NCI-H1048 (cell line): ENCODE results near the gene FAM219A.
A peak's percentile ranks its signal among the peaks of the same experiment; 100 is the strongest.
"Not testable (repeated sequence)": the region's sequence is repeated elsewhere in the genome, so short reads cannot be mapped to it uniquely, and the experiment has no call there.

Experiments used
- DNase-seq: peaks from one replicate; lab custom pipeline; 2025; lab: John Stamatoyannopoulos, UW

Gene FAM219A

DNA sequence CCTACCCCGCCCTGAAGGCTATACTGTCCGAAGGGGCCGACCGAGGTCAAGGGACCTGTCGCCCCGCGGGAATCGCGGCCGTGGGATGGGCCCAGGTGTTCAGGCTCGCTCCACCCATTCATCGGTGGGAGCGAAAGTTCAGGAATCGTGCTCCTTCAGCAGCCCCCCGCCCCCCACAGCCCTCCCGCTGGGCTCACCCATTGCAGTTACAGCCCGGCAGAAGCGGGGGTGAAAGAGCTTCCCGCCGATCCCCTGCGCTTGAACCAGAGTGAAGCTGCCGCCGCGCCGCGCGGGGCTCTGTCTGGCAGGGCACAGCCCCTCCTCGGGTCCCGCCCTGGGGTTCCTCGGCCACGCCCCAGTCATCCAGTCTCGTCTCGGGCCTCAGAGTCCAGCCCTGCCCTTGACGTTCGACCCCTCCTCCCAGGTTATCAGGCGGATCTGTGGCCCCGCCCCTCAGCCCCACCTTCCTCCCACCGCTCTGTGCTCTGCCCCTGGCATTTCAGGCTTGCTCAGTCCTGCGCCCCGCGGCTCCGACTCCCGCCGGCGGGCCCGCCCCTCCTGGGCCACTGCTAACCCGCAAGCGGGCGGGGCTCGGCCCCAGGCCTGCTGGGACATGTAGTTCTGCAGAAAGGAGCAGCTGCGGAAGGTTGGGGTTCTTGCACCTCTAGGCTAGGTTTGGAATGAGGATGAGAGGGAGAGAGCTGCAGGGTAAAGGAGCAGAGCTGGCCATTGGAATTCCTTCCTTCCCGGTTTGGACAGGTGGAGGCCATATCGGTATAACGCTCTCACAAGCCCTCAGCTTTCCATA is 81.6 kb downstream of the FAM219A start, which contains the start of gene MYORG:
MYORG (minus strand) TSS at position 303 of the 808 bp plus-strand sequence. CDS start 3,955 bp downstream, outside the sequence.
- DNase-seq, result peak; percentile 86

DNA sequence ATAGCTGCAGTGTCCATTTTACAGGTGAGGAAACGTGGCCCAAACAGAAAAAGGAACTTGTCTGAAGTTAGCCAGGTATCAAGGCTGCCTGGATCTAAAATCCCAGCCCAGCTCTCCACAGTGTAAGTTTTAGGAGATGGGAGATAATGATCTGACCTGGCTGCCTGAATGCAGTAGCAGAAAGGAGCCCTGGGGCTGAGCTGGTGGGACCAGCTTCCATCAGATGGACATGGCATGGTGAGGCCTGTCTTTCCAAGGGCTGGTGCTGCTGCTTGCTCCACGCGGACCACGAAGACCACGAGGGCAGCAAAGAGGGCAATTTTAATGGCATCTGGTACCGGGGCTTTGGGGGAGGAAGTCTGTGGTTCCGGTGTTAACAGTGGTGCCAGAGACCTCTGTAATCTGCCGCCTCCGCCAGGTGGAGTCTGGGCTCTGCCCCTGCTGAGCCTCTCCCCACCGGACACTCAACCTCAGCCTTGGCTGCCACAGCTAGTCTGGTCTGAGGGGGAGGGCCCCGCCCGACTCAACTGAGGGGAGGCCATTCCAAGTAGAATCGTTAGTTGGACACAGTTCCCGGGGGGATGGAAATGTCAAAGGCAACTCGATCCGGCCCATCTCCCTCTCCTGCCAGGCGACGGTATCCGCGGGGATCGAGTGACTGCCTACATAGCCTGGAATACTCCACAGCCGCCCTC is 82.3 kb downstream of the FAM219A start:
- DNase-seq, result no peak

DNA sequence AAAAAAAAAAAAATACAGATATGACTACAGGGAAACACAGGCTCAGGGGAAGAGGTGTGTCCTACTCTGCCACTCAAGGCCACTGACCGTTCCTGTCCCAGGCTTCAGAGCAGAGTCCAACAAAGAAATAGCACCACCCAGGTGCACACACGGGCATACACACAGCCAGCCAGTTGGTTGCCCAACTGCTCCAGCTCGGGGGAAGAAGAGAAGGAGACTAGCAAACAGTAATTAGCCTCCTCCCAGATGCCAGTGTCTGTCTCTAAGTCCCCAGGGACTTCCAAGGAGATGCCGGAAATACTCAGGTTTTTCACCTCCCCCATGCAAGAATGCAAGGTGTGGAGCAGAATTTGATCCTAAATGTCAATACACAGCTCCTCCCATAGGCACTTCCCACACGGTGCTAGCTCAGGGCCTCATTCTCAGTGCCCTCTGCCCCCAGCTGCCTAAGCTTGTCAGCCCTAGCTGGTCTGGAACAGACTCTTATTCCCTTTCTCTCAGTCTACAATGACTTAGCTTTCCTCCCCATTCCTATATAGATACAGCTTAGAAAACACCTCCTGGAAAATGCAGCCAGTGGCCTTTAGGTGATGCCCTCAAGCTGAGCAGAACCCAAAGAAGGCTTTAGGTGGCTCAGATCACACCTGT is 83.3 kb downstream of the FAM219A start:
- DNase-seq, result no peak

DNA sequence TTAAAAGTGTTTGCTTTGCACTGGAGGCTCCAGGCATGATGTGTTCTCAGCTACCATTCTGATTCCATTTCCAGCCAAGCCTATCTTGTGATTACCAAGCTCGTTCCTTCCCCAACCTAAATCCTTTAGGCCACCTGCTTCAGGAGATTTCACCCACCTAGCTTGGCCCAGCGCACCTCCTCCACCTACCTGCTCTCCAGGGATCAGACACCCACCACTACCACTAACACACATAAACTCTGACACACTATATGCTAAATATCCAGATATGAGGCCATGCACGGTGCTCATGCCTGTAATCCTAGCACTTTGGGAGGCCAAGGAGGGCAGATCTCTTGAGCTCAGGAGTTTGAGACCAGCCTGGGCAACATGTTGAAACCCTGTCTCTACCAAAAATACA is 84.0 kb downstream of the FAM219A start:
- DNase-seq, result no peak

DNA sequence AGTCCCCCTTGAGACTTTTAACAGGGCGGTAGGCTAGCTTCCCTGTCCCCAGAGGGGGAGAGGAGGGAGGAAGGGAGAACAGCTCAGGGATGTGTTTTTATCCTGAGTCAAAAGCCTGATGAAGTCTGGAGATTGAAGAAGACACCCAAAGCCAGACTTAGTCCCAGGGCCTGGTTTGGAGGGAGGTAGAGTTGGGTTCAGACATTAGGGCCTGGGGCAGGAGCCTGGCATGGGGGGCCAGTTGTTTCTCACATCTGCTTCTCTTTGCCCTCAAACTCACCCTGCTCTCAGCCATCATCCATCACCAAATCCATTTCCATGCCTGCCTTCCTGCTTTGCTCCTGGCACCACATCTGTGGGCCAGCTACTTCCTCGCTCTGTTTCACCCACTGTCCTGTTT is 84.6 kb downstream of the FAM219A start:
- no peak for DNase-seq

DNA sequence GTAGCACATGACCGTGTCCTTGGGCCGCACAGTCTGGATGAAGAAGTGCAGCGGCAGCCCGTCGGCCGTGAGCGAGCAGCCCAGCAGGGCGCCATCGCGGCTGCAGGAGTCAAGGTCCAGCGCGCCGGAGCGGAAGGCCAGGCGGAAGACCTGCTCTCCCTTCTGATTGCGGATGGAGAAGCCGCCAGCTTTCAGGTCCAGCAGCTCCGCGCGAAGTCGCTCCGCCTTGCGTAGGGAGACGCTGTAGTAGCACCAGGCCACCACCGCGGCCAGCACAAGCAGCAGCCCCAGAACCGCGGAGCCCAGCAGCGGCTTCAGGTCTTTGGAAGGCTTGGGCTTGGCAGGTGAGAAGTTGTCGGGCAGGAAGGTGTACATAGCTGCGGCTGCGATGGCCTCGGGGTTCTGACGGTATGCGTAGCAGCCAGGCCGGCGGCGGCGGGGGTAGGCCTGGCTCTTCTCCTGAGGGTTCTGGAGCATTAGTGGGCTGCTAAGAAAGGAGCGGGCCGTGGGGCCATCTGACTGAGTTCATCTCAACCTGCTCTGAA is 85.8 kb downstream of the FAM219A start:
- DNase-seq, result no peak

DNA sequence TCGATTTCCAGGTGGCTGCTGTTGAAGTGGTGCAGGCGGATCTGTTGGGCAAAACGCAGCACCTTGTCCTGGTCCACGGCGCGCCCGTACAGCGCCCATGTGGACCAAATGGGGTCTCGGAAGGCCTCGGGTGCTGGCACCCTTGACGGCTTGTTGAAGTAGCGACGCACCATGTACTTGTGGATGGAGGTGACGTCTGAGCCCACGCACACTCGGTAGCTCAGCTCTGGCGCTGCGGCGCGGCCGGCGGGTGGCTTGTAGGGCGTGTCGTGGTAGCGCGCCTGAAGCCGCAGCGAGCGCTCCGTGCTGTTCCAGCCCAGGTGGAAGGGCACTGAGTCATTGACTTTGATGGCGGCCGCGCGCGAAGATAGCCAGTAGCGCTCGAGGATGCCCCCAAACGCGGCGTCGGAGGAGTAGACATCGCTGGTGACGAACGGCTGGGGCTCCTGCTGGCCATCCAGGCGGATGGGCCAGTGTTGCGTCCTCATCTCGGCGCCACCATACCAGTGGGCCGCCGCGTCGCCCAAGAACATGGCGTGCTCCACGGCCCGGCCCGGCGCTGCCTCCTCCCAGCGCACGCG is 86.4 kb downstream of the FAM219A start:
- DNase-seq, result no peak

DNA sequence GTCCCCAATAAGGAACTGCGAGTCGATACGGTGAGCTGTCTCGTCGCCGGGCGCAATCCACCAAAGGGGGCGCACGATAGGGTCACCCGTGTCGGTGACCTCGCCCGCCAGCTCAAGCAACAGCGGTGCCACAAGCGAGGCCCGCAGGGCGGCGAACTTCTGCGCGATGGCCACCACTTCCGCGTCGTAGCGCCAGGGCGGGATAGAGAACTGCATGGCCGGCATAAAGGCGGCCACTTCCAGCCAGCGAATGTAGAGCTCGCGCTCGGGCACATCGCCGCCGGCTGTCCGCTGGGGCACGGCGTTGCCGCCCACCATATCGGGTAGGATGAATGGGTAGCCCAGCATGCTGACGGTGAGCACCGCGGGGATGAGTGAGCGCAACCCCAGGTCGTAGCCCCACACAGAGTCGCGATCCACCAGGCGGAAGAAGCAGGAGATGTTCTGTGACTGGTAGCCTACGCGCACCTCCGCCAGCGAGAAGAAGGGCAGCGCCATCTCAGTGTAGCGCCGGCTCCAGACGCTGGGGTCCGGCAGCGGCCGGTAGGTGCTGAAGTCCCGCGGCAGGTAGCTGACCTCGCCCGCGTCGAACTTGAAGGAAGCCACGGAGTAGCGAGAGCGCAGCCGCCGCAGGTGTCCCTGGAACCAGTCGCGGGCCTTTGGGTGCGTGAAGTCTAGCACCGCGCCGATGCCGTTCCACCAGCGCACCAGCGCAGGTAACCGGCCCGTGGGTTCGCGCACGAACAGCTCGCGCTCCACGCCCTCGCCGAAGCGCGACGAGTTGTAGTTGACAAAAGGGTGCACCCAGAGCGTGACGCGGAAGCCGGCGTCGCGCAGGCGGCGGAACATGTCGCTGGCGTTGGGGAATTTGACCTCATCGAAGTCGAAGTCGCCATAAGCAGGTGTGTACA is 87.1 kb downstream of the FAM219A start:
- no peak for DNase-seq

DNA sequence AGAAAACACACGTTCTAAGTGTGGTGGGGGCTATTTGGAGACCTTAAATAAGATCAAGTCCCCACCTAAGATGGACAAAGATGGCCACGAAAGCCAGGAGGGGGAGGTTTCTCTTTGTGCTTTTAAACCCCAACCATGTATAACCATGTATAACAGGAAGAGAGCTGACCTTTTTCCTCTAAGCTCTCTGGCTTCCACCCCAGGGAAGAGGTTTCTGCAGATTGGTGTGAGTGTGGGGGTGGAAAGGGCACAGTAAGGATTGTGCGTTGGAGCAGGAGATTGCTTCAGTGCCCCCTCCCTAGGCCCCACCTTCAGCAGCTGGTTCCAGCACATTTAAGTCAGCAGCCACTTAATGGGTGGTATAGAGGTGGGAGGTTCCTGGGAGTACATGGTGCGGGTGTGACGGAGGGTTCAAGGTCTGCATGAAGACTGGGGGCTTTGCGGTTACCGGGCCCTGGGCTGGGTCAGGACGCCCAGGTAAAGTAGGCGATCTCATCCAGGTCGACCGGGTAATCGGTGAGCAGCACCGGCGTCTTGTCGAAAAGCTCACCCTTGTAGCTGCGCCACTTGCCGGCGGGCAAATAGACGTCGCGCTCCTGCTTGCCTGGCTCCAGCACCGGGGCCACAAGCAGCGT is 87.9 kb downstream of the FAM219A start:
- no peak for DNase-seq

DNA sequence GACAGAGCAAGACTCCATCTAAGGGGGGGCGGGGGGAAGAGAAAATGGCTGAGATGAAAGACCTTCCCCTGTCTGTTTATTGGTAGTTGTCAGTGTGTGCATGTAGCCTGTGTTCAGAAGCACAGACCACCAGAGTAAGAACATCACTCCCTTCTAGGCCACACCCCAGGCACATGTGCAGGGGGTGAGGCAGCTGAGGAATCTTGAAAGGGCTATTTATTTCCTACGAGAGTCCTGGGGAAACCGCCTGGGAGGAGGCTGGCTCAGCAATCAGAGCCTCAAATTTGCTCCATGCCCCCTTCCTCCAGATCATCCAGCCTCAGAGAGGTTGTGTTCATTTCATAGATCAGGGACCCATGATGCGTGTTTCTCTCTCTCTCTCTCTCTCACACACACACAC is 88.7 kb downstream of the FAM219A start:
- no peak for DNase-seq

DNA sequence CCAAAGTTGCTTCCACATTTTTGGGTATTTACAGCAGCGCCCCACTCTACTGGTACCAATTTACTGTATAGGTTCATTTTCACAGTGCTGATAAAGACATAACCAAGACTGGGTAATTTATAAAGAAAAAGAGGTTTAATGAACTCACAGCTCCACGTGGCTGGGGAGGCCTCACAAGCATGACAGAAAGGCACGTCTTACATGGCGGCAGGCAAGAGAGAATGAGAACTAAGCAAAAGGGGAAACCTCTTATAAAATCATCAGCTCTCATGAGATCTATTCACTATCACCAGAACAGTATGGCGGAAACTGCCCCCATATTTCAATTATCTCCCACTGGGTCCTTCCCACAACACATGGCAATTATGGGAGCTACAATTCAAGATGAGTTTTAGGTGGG is 89.6 kb downstream of the FAM219A start:
- not testable (repeated sequence) for DNase-seq

DNA sequence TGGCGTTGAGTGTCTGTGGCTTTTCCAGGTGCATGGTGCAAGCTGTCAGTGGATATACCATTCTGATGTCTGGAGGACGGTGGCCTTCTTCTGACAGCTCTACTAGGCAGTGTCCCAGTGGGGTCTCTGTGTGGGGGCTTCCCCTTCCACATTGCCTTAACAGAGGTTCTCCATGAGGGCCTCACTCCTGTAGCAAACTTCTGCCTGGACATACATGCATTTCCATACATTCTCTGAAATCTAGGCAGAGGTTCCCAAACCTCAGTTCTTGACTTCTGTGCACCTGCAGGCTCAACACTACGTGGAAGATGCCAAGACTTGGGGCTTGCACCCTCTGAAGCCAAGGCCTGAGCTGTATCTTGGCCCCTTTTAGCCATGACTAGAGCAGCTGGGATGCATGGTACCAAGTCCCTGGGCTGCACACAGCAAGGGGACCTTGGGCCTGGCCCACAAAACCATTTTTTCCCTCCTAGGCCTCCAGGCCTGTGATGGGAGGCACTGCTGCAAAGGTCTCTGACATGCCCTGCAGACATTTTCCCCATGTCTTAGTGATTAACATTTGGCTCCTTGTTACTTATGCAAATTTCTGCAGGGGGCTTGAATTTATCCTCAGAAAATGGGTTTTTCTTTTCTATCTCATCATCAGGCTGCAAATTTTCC is 90.5 kb downstream of the FAM219A start:
- DNase-seq, result not testable (repeated sequence)

DNA sequence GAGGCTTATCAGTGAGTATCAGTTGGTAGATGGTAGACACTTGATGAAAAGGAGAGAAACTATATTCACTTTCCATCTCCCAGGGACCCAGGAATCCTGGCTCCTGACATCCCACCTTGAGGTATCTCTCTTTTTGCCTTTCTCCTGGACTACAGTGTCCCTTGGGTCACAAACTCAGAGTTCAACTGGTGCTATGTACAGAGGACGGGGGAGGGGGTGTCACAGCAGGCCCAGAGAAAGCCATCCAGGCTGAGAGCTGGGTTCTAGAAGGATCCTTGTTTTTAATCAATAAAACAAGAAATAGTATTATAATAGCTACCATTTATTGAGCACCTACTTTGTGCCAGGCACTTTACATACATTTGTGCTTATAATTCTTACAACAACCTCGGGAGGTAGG is 92.0 kb downstream of the FAM219A start:
- no peak for DNase-seq

DNA sequence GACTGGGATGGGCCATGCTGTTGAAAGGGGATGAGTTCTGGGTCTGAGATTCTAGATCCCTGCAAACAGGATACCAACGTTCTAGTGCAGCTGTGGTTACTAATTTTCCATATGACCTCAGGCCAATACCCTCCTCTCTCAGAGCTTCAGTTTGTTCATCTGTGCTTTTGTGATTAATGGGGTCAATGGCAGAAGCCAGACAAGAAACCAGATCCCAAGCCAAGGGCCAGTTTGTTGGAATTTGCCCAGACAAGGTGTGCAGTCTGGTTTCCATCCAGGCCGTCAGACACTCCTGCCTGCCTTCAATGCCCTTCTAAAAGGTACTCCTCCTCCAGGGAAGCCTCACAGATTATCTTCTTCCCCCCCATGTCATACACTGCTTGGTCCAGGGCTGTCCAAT is 93.1 kb downstream of the FAM219A start:
- DNase-seq, result no peak

DNA sequence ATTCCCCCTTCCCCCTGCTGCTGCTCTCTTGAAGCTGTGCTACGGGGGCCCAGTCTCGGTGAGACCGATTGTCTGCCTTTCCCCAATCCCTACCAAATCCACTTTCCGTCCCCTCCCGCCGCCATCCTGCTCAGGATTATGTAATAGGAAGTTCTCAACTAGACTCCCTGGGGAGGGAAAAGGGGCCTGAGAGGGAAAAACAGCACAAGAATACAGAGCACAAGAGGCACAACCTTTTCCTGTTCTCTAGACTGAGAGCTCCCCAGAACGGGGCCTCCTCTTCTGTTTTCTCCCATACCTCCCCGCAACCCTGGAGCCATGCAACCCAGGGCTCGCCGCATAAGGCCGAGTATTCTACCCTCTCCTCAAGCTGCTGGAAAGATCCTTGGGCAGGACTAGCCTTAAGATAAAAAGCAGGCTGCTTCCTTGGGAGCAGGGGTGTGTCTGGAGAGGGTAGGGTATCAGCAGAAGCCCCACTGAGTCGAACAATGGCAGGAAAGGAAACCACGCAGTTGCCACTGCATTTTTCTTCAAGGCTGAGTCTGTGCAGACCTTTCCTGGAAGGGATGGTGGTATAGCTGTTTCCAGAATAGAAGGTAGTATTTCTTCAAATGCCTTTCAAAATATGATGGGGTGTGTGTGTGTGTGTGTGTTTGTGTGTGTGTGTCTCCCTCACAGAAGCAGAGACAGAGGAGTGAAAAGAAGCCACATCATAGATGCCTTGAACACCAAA is 94.6 kb downstream of the FAM219A start:
- DNase-seq, result no peak

DNA sequence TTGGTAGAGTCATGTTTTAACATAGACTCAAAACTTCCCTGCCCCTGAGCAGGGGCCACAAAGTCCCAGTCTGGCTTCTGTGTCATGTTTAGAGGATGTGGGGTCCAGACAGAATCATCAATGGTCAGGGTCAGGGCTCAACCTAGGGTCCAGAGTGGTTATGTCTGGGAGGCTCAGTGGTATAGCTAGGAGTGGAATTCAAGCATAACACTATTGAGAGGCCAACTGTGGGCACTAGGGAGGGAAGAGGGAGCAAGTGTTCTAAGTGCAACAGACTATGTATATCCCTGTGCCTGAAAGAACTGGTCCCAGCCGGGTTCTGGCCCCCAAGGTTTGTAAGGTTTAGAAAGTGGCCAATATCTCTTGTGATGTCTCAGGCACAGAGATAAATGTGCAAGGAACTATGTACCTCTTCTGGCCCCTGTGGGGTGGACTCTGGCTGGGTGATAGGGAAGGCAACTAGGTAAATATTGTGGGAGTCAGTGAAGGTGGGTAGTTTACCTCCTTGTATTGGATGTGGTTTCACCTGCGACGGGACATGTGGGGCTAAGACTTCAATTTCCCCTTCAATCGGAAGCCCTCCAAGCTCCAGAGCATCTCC is 95.7 kb downstream of the FAM219A start:
- DNase-seq, result no peak

DNA sequence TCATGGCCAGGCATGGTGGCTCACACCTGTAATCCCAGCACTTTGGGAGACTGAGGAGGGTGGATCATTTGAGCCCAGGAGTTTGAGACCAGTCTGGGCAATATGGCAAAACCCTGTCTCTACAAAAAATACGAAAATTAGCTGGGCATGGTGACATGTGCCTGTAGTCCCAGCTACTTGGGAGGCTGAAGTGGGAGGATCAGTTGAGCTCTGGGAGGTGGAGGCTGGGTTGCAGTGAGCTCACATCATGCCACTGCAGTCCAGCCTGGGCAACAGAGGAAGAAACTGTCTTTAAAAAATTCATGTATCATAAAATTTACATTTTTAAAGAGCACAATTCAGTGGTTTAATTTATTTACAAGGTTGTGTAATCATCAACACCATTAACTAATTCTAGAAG is 105.4 kb downstream of the FAM219A start:
- not testable (repeated sequence) for DNase-seq

DNA sequence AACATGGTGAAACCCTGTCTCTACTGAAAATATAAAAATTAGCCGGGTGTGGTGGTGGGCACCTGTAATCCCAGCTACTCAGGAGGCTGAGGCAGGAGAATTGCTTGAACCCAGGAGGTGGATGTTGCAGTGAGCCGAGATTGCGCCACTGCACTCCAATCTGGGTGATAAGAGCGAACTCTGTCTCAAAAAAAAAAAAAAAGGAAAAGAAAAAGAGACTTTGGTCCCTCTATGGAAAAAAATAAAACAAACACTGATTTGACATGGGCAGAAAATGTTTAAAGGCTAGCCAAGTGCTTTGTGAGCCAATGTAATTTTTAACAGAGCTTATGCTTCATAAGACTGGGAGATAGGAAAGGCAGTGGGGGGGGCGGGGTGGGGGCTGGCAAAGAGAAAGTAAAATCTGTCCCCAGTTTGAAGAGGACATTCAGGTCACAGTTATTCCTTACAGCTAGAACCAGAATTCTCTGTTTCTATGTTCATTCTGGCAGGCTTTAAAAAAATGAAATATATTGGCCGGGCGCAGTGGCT is 106.2 kb downstream of the FAM219A start:
- DNase-seq, result not testable (repeated sequence)

DNA sequence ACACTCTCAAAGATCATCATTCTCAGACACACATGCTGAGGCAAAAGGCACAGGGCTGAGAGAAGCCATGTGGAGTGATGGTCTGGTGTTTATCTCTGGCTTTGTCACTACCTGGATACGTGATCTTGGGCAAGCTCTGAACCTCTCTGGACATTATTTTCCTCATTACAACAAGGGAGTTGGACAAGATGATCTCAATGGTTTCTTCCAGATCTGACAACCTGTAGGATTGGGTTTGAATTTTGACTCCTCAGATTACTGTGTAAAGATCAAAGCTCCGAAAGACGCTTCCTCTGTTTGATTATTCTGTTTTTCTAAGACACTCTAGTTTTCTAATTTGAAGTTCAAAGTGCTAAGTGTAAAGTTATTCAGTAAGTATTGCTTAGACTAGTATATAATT is 109.0 kb downstream of the FAM219A start:
- DNase-seq, result no peak
